Small intestine (tissue), 7 donors: ENCODE measurements around the gene FAM193B. TPM values are rescaled to one million over a fixed set of nuclear protein-coding genes. Genes with fewer than 3 reads are reported as not detected.

Experiments
- DNase-seq, 2 donors: peaks; one replicate each; pipeline versions ENCODE4 v3.0.0 to v3.0.0-alpha.2; 2013
- FAIRE-seq: peaks from 2 replicates; lab custom pipeline; 2012; peaks lifted over from hg19 to GRCh38; lab: Jason Lieb, UNC
- H3K27ac ChIP-seq, 3 donors: one replicate each; pipeline ENCODE4 v1.5.1; 2013; ENCODE audit warnings: low read length in 2 of 3, mild to moderate bottlenecking in 2 of 3, control low read depth in 1 of 3, inconsistent platforms in 1 of 3, low read depth in 1 of 3, moderate library complexity in 1 of 3
- H3K27me3 ChIP-seq, 3 donors: one replicate each; pipeline ENCODE4 v1.6.1; 2013; ENCODE audit warnings: low read length in 3 of 3, inconsistent platforms in 1 of 3; ENCODE audit not compliant: control insufficient read depth in 3 of 3, insufficient read depth in 3 of 3
- H3K36me3 ChIP-seq, 3 donors: one replicate each; pipeline ENCODE4 v1.6.1; 2013; ENCODE audit warnings: low read length in 3 of 3, inconsistent platforms in 1 of 3, low read depth in 1 of 3, mild to moderate bottlenecking in 1 of 3, moderate library complexity in 1 of 3; ENCODE audit not compliant: control insufficient read depth in 3 of 3, insufficient read depth in 2 of 3
- H3K4me1 ChIP-seq, 3 donors: one replicate each; pipeline ENCODE4 v1.6.1; 2013; ENCODE audit warnings: low read length in 2 of 3, inconsistent platforms in 1 of 3, low read depth in 1 of 3, mild to moderate bottlenecking in 1 of 3, moderate library complexity in 1 of 3; ENCODE audit not compliant: control insufficient read depth in 3 of 3, insufficient read depth in 2 of 3
- H3K4me3 ChIP-seq, 3 donors: one replicate each; pipeline ENCODE4 v1.5.1; 2013; ENCODE audit warnings: low read length in 3 of 3, control low read depth in 1 of 3, inconsistent platforms in 1 of 3, low read depth in 1 of 3, mild to moderate bottlenecking in 1 of 3, moderate library complexity in 1 of 3
- H3K9me3 ChIP-seq, 2 donors: one replicate each; pipeline ENCODE4 v1.6.1; 2013; ENCODE audit warnings: low read depth in 1 of 2, low read length in 1 of 2; ENCODE audit not compliant: control insufficient read depth in 2 of 2, insufficient read depth in 1 of 2
- WGBS, 3 donors: extraction: QIAGEN DNeasy Blood & Tissue Kit; methylation state at CpG; one replicate each; pipeline ENCODE4 v1.1.7; 2013; 5-methylcytosine and 5-hydroxymethylcytosine counted together
- polyA plus RNA-seq, 4 donors: library from polyadenylated mRNA; stranded (reverse) in 3 of 4; unstranded in 1 of 4; fragments of 200-250 nt in 3 of 4; fragments of 120-200 nt in 1 of 4; gene quantifications; one replicate each; pipeline versions ENCODE4 v1.2.1 to v1.2.3, GENCODE V29; 2013
- donor health status: healthy with polysubstance abuse.
- donor health status: control.
- donor health status: control.
- donor health status: Bipolar disorder and iron deficiency.
- donor health status: healthy.

The FAM193B gene
- polyA plus RNA-seq, 4 donors = 68.7 to 336 (median 155) TPM

DNA sequence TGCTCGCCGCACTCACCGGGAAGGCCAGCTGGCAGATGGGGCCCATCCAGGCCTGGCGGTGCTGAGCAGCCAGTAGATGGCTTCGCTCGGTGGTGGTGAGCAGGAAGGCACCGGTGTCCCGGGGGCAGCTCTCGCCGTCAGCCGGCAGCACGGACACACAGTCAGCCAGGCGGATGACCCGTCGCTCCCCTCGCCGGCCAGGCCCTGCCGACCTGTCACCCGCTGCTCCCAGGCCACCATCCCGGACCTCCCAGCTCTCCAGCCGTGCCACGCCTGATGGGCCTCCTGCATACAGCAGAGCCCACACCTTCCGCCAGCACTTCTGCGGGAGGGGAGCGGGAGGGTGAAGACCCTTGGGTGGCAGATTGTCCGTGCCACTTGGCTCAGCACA, 46.1 kb downstream of the FAM193B start:
- DNase-seq (no peak), FAIRE-seq (no peak)
- WGBS, 3 donors = 81 to 96% (median 84%) methylated on average over 22 to 26 of the region's 26 CpGs
- peaks cover 6 to 46% (median 11%) of the 10 kb centered on the region in 3 donors for H3K36me3 ChIP-seq
- H3K9me3 ChIP-seq = no peaks in the 10 kb centered on the region
- no peaks in the 10 kb centered on the region for H3K4me1 ChIP-seq
- no peak overlapping the region for H3K4me3 ChIP-seq
- H3K27ac ChIP-seq = peak overlapping the region in 1 of 3 donors; percentile 21
- no peaks in the 10 kb centered on the region for H3K27me3 ChIP-seq

DNA sequence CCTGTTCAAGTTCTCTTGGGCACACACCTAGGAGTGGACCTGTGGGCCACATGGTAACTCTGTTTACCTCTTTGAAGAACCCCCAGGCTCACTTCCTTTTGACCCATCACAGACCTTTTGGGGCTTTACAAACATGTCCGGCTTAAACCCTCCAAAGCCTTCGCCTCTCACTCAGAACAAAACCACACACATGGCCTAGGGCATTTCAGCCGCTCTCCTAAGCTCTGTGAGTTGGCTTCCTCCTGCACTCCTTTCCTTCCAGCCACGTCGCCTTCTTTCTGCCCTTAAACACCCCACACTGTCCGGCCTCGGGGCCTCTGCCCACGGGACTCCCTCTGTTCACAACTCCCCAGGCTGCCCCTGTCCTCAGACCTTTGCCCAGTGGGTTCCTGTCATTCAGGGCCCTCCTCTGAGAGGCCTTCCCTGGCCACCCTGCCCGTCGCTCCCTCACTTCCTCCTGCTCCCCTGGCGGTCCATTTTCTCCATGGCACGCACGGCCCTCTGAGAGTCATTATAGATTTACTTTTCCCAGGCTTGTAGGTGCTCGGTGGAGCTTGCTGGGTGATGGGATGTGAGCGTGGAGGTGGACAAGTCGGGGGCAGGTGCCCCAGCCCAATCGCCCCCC, 46.7 kb downstream of the FAM193B start:
- no peak overlapping the region for H3K4me3 ChIP-seq
- no peak overlapping the region for H3K27ac ChIP-seq
- peaks cover 6 to 41% (median 11%) of the 10 kb centered on the region in 3 donors for H3K36me3 ChIP-seq
- no peaks in the 10 kb centered on the region for H3K4me1 ChIP-seq
- H3K27me3 ChIP-seq = no peaks in the 10 kb centered on the region
- 73 to 88% (median 86%) methylated on average over 17 of the region's 17 CpGs for WGBS, 3 donors
- DNase-seq = no peak
- FAIRE-seq = no peak
- no peaks in the 10 kb centered on the region for H3K9me3 ChIP-seq

DNA sequence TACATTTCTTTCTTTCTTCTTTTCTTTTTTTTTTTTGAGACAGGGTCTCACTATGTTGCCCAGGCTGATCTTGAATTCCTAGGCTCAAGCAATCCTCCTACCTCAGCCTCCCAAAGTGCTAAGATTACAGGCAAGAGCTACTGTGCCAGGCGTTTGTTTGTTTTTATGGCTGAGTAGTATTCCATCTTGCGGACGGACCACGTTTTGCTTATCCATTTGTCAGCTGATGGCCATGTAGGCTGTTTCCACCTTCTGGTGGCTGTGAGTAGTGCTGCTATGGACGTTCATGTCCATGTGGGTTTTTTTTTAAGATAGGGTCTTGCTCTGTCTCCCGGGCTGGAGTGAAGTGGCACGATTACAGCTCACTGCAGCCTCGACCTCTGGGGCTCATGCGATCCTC, 47.2 kb downstream of the FAM193B start:
- FAIRE-seq (no peak), DNase-seq (no peak)
- no peaks in the 10 kb centered on the region for H3K27me3 ChIP-seq
- no peaks in the 10 kb centered on the region for H3K4me1 ChIP-seq
- no peak overlapping the region for H3K27ac ChIP-seq
- H3K36me3 ChIP-seq = peaks cover 2 to 36% (median 7%) of the 10 kb centered on the region in 3 donors
- 76 to 80% (median 78%) methylated on average over 9 of the region's 9 CpGs for WGBS, 3 donors
- no peak overlapping the region for H3K4me3 ChIP-seq
- no peaks in the 10 kb centered on the region for H3K9me3 ChIP-seq

DNA sequence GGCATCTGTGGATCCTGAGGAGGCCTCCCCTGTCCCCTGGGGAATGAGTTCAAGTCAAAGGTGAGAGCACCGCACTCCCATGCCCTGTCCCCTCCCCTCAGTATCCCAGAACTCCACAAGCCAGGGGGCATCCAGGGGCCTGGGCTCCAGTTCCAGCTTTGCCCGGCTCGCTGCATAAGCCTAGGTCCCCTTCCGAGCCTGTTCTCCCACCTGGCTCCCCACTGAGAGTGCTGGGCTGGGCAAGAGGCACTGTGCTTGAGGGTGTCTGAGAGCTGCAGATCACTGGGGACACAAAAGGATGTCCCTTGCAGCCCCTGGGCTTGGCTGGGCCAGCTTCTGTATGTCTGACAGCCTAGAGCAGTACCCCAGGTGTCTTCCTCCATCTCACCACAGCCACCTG, 49.3 kb downstream of the FAM193B start:
- H3K36me3 ChIP-seq = peaks cover 0 to 15% (median 0%) of the 10 kb centered on the region in 3 donors
- H3K27ac ChIP-seq = no peak overlapping the region
- H3K4me3 ChIP-seq = no peak overlapping the region
- H3K9me3 ChIP-seq = no peaks in the 10 kb centered on the region
- H3K4me1 ChIP-seq = peaks cover 0 to 7% (median 0%) of the 10 kb centered on the region in 3 donors
- DNase-seq = no peak
- H3K27me3 ChIP-seq = no peaks in the 10 kb centered on the region
- no peak for FAIRE-seq
- 93 to 96% (median 95%) methylated on average over 4 of the region's 4 CpGs for WGBS, 3 donors

DNA sequence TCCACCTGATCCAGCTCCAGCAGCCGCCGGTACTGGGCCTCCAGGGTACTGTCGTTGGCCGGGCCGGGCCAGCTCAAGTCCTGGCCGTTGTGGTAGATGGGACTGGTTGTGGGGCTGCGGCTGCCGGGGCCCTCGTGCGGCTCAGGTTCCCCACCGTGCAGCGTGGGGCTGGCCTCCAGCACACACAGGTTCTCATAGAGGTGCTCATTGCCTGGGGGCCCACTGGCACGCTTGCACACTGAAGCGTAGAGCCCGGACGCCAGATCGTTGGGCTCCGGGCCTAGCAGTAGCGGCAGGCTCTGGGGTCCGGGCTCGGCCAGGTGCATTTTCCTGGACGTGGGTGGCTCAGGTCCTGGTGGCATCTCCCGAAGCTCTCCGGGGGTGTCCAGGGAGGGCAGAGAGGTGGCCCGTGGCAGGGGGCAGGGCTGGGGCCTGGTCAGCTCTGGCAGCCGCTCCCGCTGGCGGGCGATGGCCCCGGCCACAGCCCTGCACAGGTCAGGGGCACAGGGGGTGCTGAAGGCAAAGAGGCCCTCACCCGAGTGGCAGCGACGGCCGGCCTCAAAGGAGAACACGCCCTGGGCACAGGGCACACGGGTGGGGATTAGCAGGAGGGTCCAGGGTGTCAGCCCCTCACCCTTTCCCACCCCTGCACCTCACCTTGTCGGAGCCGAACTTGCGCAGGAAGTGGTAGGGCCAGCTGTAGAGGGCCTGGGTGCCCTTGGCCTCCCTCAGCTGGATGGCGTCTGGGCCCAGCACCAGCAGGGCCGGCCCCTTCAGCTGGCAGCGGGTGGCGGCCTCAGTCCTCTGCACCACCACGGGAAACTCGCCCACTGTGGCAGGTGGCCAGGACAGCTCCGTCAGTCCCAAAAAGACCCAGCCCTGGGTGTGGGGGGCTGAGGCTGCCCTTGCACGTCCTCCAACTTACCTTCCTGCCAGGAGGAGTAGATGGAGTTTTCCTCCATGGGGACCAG, 50.0 kb downstream of the FAM193B start:
- WGBS, 3 donors = 84 to 91% (median 90%) methylated on average over 36 to 47 of the region's 47 CpGs
- peaks cover 0 to 7% (median 0%) of the 10 kb centered on the region in 3 donors for H3K4me1 ChIP-seq
- H3K27me3 ChIP-seq = peaks cover 0 to 4% (median 0%) of the 10 kb centered on the region in 3 donors
- DNase-seq = no peak
- no peaks in the 10 kb centered on the region for H3K9me3 ChIP-seq
- no peak overlapping the region for H3K4me3 ChIP-seq
- no peak for FAIRE-seq
- no peak overlapping the region for H3K27ac ChIP-seq
- H3K36me3 ChIP-seq = peaks cover 0 to 12% (median 0%) of the 10 kb centered on the region in 3 donors

DNA sequence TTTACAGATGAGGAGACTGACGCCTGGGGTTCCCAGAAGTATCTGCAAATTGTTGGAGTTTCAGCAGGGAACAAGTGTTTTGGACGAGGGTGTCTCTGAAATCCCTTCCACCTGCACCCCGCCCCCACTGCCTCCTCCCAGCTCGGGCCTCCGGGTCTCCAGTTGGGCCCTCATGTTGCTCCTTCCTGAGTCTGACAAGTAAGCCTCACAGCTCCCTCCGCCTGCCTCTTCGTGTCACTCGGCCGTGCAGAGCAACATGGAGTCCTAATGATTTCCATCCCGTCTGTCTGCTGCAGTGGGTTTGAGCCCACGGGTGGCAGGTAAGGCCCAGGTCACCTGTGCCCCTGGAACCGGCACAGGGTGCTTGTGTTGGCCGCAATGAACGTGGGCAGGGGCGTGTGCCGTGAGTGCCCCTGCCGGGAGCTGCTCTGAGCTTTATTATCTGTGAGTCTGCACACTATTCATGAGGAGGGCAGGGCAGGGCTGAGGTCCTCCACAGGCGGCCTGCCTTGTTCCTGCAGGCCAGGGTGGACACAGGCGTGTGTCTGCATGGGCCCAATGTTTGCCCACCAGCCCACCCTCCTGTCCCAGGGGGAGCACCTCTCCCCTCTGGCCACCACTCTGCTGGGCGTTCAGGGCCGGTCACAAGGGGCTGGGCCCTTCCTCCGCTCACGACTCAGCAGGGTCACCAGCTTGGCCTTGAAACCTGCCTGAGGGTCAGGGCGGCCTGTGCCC, 50.8 kb downstream of the FAM193B start:
- DNase-seq (no peak), FAIRE-seq (no peak)
- Histone ChIP-seq H3K27ac (no peak overlapping the region), H3K9me3 (no peaks in the 10 kb centered on the region), H3K4me1 (peaks cover 0 to 7% (median 0%) of the 10 kb centered on the region in 3 donors), H3K27me3 (peaks cover 0 to 11% (median 0%) of the 10 kb centered on the region in 3 donors), H3K4me3 (no peak overlapping the region), H3K36me3 (peaks cover 0 to 8% (median 0%) of the 10 kb centered on the region in 3 donors)
- 80 to 90% (median 88%) methylated on average over 24 of the region's 24 CpGs for WGBS, 3 donors

DNA sequence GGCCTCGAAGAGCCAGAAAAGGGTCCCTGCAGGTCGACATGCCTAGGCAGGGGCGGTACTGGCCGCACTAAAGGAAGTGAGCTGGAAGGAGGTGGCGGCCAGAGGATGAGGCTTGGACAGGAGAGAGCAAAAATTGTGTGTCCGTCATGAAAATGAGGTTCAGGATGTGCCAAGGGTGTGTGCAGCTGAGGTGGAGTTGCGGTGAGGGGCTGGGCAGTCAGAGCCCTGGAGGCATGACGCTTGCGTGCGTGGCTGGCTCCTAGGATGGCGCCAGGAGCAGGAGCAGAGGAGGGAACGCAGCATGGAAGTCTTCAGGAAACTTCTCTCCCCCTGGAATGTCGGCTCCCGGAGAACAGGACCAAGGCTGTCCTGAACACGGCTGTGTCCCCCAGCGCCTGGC, 51.5 kb downstream of the FAM193B start:
- H3K27me3 ChIP-seq = peaks cover 0 to 18% (median 0%) of the 10 kb centered on the region in 3 donors
- no peaks in the 10 kb centered on the region for H3K9me3 ChIP-seq
- WGBS, 3 donors = 85 to 87% (median 87%) methylated on average over 16 of the region's 16 CpGs
- H3K4me3 ChIP-seq = no peak overlapping the region
- H3K4me1 ChIP-seq = peaks cover 0 to 14% (median 0%) of the 10 kb centered on the region in 3 donors
- no peak for DNase-seq
- no peak overlapping the region for H3K27ac ChIP-seq
- H3K36me3 ChIP-seq = peaks cover 0 to 8% (median 0%) of the 10 kb centered on the region in 3 donors
- no peak for FAIRE-seq
